Measurements from ENCODE around the gene TRPM3. TPM values are rescaled to one million over a fixed set of nuclear protein-coding genes. Genes with fewer than 3 reads are reported as not detected.

Gene TRPM3
- total RNA-seq, 4 donors from 2014 or later: 0.11 to 1.3 (median 0.21) TPM

DNA sequence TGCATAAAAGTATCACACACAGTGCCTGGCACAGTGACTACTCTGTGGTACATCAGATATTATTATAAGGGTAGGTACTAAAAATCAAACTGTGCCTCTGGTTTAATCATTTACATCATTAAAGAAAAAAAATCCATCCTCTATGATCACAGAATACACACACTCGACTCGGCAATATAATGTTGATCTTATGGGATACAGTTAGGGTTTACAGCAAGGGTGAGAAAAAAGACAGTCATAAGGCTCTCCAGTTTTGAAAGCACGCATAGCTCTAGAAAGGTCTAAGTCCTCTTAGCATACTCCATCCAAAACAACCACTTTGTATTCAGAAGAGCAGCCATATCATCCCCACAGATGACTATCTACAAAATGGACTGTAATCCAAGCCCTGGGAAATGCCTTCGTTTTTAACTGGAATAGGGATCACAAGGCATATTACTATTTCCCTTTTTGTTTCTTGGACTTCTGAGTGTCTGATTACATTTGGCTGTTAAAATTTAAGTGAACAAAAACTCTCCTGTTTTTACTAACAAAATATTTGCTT is 26.6 kb downstream of the TRPM3 start:
- H3K27ac ChIP-seq: no peak overlapping the region
- no peaks in the 10 kb centered on the region for H3K9me3 ChIP-seq
- no peaks in the 10 kb centered on the region for H3K27me3 ChIP-seq
- no peak for TF ChIP-seq POLR2A (IDR thresholded peaks at IDR 0.05)
- no peak for TF ChIP-seq POLR2AphosphoS5 (IDR thresholded peaks at IDR 0.05)
- no peak for TF ChIP-seq CTCF (IDR thresholded peaks at IDR 0.05)
- no peak for TF ChIP-seq EP300 (IDR thresholded peaks at IDR 0.05)
- H3K4me1 ChIP-seq: no peaks in the 10 kb centered on the region
- H3K36me3 ChIP-seq: no peaks in the 10 kb centered on the region
- WGBS: 92% methylated on average over 4 of the region's 4 CpGs
- no peak overlapping the region for H3K4me3 ChIP-seq
- no peak for DNase-seq (ENCODE audit: low spot score in 2 of 2)

- Histone ChIP-seq H3K36me3 (no peaks in the 10 kb centered on the region), H3K9me3 (no peaks in the 10 kb centered on the region), H3K4me3 (no peak overlapping the region), H3K27ac (no peak overlapping the region), H3K4me1 (no peaks in the 10 kb centered on the region), H3K27me3 (no peaks in the 10 kb centered on the region)
- TF ChIP-seq CTCF (IDR thresholded peaks at IDR 0.05) (no peak), POLR2A (IDR thresholded peaks at IDR 0.05) (no peak), POLR2AphosphoS5 (IDR thresholded peaks at IDR 0.05) (no peak), EP300 (IDR thresholded peaks at IDR 0.05) (no peak)
- no peak for DNase-seq (ENCODE audit: low spot score in 2 of 2)
These were observed 30.5 kb downstream of the TRPM3 start for GRCh38 chr9:71090896-71091295.

GRCh38 chr9:71079451-71079850 is 42.0 kb downstream of the TRPM3 start:
- H3K9me3 ChIP-seq: no peaks in the 10 kb centered on the region
- H3K36me3 ChIP-seq: no peaks in the 10 kb centered on the region
- TF ChIP-seq EP300 (IDR thresholded peaks at IDR 0.05) (no peak), CTCF (IDR thresholded peaks at IDR 0.05) (no peak), POLR2A (IDR thresholded peaks at IDR 0.05) (no peak), POLR2AphosphoS5 (IDR thresholded peaks at IDR 0.05) (no peak)
- H3K4me1 ChIP-seq: no peaks in the 10 kb centered on the region
- DNase-seq (ENCODE audit: low spot score in 2 of 2): no peak
- H3K4me3 ChIP-seq: no peak overlapping the region
- 82% methylated on average over 2 of the region's 2 CpGs for WGBS
- no peak overlapping the region for H3K27ac ChIP-seq
- H3K27me3 ChIP-seq: no peaks in the 10 kb centered on the region

- 86% methylated on average over 6 of the region's 6 CpGs for WGBS
- no peak overlapping the region for H3K4me3 ChIP-seq
- no peak for DNase-seq (ENCODE audit: low spot score in 2 of 2)
- H3K27me3 ChIP-seq: no peaks in the 10 kb centered on the region
- TF ChIP-seq EP300 (IDR thresholded peaks at IDR 0.05): no peak
- no peak for TF ChIP-seq CTCF (IDR thresholded peaks at IDR 0.05)
- TF ChIP-seq POLR2AphosphoS5 (IDR thresholded peaks at IDR 0.05): no peak
- no peak for TF ChIP-seq POLR2A (IDR thresholded peaks at IDR 0.05)
- H3K9me3 ChIP-seq: no peaks in the 10 kb centered on the region
- no peaks in the 10 kb centered on the region for H3K4me1 ChIP-seq
- no peak overlapping the region for H3K27ac ChIP-seq
- no peaks in the 10 kb centered on the region for H3K36me3 ChIP-seq
These were observed 45.3 kb downstream of the TRPM3 start for GRCh38 chr9:71076096-71076495.

GRCh38 chr9:71073494-71073893 is 47.9 kb downstream of the TRPM3 start:
- H3K36me3 ChIP-seq: no peaks in the 10 kb centered on the region
- 89% methylated on average over 2 of the region's 2 CpGs for WGBS
- H3K9me3 ChIP-seq: no peaks in the 10 kb centered on the region
- no peak for TF ChIP-seq POLR2AphosphoS5 (IDR thresholded peaks at IDR 0.05)
- no peak for TF ChIP-seq CTCF (IDR thresholded peaks at IDR 0.05)
- TF ChIP-seq POLR2A (IDR thresholded peaks at IDR 0.05): no peak
- no peak for TF ChIP-seq EP300 (IDR thresholded peaks at IDR 0.05)
- no peak for DNase-seq (ENCODE audit: low spot score in 2 of 2)
- H3K4me3 ChIP-seq: no peak overlapping the region
- H3K27me3 ChIP-seq: no peaks in the 10 kb centered on the region
- no peak overlapping the region for H3K27ac ChIP-seq
- no peaks in the 10 kb centered on the region for H3K4me1 ChIP-seq
